A549 (cell line): ENCODE results near the gene LCK.

ENCODE experiments used
- CTCF ChIP-seq: fragments of >200 bp; sonication (Bioruptor Twin); formaldehyde crosslinking; IDR thresholded peaks from 3 replicates; pipeline ENCODE4 v1.5.1; 2016
- E2F6 ChIP-seq: IDR thresholded peaks from 2 replicates; pipeline ENCODE4 v1.6.1; 2012; ENCODE audit warnings: low read depth, borderline replicate concordance
- EHMT2 ChIP-seq: fragments of 200-600 bp; sonication (generic); IDR thresholded peaks from 2 replicates; pipeline ENCODE4 v1.6.1; 2016; ENCODE audit warnings: antibody characterized with exemption, low read depth, mild to moderate bottlenecking, moderate library complexity
- HDAC2 ChIP-seq: fragments of 200-600 bp; sonication (generic); IDR thresholded peaks from 2 replicates; pipeline ENCODE4 v1.6.1; 2016
- HMGXB4 ChIP-seq: fragments of 250-450 bp; sonication (Bioruptor Pico); IDR thresholded peaks from 2 replicates; pipeline ENCODE4 v1.5.0; 2021; ENCODE audit warnings: mild to moderate bottlenecking, moderate library complexity, borderline replicate concordance
- NPAS2 ChIP-seq: fragments of 250-450 bp; sonication (Bioruptor Pico); IDR thresholded peaks from 2 replicates; pipeline ENCODE4 v1.8.0; 2022; ENCODE audit warnings: mild to moderate bottlenecking, moderate library complexity, borderline replicate concordance
- PBX3 ChIP-seq: IDR thresholded peaks from 2 replicates; pipeline ENCODE4 v1.6.1; 2012
- POLR2A ChIP-seq: IDR thresholded peaks from 2 replicates; pipeline ENCODE4 v1.6.1; 2012; ENCODE audit warnings: mild to moderate bottlenecking, low read length
- RCOR1 ChIP-seq: fragments of 150-350 bp; IDR thresholded peaks from 2 replicates; pipeline ENCODE4 v1.6.1; 2014; ENCODE audit warnings: antibody characterized with exemption, low read length, low read depth
- REST ChIP-seq: fragments of 200-600 bp; sonication (generic); IDR thresholded peaks from 2 replicates; pipeline ENCODE4 v1.6.1; 2016; ENCODE audit warnings: antibody characterized with exemption, mild to moderate bottlenecking, moderate library complexity
- RFX5 ChIP-seq: fragments of 450-650 bp; IDR thresholded peaks from 2 replicates; pipeline ENCODE4 v1.7.1; 2014; ENCODE audit warnings: antibody characterized with exemption, mild to moderate bottlenecking, moderate library complexity
- SMC3 ChIP-seq: fragments of >200 bp; sonication (Bioruptor Twin); formaldehyde crosslinking; IDR thresholded peaks from 3 replicates; pipeline ENCODE4 v1.6.1; 2018; ENCODE audit warnings: inconsistent platforms
- USF2 ChIP-seq: fragments of 450-650 bp; IDR thresholded peaks from 2 replicates; pipeline ENCODE4 v1.6.1; 2014; ENCODE audit warnings: antibody characterized with exemption
- ZSCAN20 ChIP-seq: fragments of 250-450 bp; sonication (Bioruptor Pico); IDR thresholded peaks from 2 replicates; pipeline ENCODE4 v1.8.0; 2022; ENCODE audit warnings: mild to moderate bottlenecking, moderate library complexity

GRCh38 chr1:32216566-32216965, 34.5 kb upstream of the LCK start:
- TF ChIP-seq E2F6 (no peak), CTCF (no peak), RFX5 (no peak), REST (no peak), HDAC2 (no peak), SMC3 (no peak), POLR2A (no peak), NPAS2 (CRISPR knock-in tag) (no peak), PBX3 (no peak), HMGXB4 (CRISPR knock-in tag) (no peak), USF2 (no peak), EHMT2 (no peak), ZSCAN20 (CRISPR knock-in tag) (no peak), RCOR1 (no peak)
